COLO668 (cell line): Measurements from ENCODE around the gene LMNTD2.

Source experiments
- DNase-seq: peaks from one replicate; lab custom pipeline; 2025; ENCODE audit not compliant: unreplicated experiment; lab: John Stamatoyannopoulos, UW

LMNTD2 gene, protein sequence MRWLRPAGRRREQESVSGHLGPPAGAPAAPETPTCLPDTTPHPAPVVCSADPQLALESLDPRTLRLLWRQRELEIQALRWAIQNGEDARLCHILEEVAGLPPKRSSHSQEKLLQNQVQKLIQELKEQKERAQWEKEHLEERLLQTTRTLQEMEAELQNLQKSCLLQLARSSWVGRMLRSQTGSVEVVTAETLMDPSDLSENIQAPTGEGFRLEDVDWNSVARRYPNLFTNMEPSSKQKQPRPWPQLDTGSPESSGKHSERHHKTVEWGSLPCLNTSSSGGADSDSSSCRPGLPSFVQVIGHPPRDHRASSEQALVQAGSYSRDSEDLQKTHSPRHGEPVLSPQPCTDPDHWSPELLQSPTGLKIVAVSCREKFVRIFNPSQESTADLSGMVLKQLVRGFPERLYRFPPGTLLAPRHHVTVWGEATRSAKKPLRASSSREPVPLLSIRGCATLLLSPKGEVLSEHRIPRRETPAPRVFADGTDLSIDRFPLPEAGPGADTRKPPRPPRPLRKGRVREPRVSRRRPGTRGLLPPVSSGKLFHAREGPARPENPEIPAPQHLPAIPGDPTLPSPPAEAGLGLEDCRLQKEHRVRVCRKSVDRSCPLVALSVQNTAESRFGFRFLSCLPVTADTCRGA

DNA sequence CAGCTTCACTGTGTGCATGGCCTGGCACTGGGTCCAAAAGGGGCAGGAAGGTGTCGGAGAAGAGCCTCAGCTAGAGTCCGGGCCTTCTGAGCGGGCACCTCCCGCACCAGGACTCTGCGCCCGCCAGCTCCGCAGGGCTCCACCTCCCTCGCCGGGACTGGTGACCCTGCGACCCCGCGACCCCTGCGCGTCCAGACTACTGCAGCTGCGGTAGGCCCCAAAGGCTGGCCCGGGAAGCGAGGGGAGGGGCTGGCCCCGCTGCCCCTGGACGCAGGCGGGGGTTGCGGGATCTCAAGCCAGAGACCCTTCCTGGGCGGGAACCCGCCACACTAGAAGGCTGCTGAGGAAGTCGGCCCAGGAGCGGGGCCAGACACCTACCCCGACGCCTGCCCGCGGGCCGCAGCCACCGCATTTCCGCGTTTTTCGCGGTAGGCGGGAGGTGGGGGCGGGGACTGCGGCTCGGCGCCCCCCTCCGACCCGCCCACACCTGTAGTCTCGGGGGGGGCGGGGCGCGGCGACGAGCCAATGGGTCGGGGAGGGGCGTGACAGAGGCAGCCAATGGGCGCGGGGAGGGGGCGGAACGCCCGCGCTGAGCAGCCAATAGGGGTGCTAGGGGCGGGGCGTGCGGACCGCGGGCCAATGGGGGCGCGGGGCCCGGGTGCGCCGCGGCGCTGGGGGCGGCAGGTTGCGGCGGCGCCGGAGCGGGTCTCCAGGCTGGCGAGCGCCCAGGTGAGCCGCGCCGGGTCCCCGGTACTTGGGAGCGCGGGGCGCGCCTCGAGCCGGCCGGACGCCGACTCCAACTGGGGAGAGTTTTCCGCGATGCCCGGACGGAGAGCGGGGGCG lies at the start of gene LMNTD2, which contains the start of gene RASSF7:
LMNTD2 (minus strand) TSS at position 434 of the 843 bp plus-strand sequence; CDS start at position 412, 22 bp downstream.
RASSF7 (plus strand) TSS at position 666 of the 843 bp plus-strand sequence. CDS start 799 bp downstream, outside the sequence.
- peak; percentile 87 for DNase-seq

DNA sequence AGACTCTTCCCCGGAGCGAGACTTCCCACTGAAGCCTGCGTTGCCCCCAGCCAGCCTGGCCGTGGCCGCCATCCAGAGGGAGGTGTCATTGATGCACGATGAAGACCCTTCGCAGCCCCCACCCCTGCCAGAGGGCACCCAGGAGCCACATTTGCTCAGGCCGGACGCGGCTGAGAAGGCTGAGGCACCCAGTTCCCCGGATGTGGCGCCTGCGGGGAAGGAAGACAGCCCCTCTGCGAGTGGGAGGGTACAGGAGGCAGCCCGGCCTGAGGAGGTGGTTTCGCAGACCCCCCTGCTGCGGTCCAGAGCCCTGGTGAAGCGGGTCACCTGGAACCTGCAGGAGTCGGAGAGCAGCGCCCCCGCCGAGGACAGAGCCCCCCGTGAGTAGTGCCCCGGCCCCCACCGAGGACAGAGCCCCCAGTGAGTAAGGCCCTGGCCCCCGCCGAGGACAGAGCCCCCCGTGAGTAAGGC lies 48.8 kb upstream of the LMNTD2 start:
- no peak for DNase-seq

GRCh38 chr11:608791-609251 lies 48.3 kb upstream of the LMNTD2 start:
- no peak for DNase-seq

DNA sequence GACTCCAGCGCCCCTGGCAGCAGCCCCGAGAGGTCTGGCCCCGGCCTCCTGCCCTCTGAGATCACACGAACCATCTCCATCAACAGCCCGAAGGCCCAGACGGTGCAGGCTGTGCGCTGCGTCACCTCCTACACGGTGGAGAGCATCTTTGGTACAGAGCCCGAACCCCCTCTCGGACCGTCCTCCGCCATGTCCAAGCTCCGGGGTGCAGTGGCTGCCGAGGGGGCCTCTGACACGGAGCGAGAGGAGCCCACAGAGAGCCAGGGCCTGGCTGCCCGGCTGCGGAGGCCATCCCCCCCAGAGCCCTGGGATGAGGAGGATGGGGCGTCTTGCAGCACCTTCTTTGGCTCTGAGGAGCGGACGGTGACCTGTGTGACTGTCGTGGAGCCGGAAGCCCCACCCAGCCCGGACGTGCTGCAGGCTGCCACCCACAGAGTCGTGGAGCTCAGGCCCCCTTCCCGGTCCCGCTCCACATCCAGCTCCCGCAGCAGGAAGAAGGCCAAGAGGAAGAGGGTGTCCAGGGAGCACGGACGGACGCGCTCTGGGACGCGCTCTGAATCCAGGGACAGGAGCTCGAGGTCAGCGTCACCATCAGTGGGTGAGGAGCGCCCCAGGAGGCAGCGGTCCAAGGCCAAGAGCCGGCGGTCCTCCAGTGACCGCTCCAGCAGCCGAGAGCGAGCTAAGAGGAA lies 47.6 kb upstream of the LMNTD2 start:
- no peak for DNase-seq

DNA sequence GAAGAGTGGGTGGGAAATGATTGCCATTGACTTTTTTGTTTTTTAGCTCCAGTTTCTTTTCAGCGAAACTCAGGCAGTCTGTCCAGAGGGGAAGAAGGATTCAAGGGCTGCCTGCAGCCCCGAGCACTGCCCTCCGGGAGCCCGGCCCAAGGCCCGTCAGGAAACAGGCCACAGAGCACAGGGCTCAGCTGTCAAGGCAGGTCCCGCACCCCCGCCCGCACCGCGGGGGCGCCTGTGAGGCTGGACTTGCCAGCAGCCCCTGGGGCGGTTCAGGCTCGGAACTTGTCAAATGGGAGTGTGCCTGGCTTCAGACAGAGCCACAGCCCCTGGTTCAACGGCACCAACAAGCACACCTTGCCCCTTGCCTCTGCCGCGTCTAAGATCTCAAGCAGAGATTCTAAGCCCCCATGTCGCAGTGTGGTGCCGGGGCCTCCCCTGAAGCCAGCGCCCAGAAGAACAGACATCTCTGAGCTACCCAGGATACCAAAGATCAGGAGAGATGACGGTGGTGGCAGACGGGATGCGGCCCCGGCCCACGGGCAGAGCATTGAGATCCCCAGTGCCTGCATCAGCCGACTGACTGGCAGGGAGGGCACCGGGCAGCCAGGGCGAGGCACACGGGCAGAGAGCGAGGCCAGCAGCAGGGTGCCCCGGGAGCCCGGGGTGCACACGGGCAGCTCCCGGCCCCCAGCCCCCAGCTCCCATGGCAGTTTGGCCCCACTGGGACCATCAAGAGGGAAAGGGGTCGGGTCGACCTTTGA lies 46.7 kb upstream of the LMNTD2 start:
- no peak for DNase-seq

- DNase-seq: no peak
These were observed 45.7 kb upstream of the LMNTD2 start for GRCh38 chr11:606245-606644.

GRCh38 chr11:605286-606129 lies 45.0 kb upstream of the LMNTD2 start:
- no peak for DNase-seq

DNA sequence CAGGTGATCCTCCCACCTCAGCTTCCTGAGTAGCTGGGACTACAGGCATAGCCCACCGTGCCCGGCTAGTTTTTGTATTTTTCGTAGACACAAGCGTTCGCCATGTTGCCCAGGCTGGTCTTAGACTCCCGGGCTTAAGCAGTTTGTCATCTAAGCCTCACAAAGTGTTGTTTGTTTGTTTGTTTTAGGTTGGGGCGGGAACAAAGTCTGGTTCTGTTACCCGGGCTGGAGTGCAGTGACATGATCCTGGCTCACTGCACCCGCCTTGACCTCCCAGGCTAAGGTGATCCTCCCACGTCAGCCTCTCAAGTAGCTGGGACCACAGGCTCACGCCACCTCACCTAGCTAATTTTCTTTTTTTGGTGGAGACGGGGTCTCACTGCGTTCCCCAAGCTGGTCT lies 42.6 kb upstream of the LMNTD2 start:
- no peak for DNase-seq

GRCh38 chr11:601573-602245 lies 41.2 kb upstream of the LMNTD2 start:
- DNase-seq: no peak

DNA sequence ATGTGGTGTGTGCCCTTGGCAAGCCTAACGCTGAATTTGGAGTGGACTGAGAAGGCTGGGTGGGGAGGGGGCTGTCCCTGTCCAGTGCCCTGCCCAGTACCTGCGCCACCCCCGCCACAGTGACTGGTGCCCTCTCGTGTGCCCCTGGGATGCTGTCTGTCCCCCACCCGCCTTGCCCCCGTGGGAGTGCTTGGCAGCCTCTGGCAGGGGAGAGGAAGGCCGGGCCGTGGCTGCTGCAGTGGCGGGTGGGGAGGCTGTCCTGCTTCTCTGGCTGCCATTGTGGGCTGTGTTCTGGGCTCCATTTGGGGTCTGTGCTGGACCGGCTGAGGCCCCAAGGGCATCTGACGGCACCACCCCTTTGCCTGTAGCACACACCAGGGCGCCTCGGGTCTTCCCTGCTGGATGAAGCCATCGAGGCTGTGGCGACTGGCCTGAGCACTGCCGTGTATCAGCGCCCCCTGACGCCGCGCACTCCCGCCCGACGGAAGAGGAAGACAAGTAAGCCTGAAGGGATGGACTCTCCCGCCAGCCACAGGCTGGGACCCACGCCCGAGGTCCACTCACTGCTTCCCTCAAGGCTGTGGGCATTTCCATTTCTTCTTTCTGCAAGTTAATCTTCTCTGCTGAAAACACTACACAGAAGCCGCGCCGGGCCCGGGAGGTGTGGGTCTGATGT lies 37.6 kb upstream of the LMNTD2 start:
- no peak for DNase-seq

GRCh38 chr11:597166-597725 lies 36.7 kb upstream of the LMNTD2 start:
- DNase-seq: no peak

DNA sequence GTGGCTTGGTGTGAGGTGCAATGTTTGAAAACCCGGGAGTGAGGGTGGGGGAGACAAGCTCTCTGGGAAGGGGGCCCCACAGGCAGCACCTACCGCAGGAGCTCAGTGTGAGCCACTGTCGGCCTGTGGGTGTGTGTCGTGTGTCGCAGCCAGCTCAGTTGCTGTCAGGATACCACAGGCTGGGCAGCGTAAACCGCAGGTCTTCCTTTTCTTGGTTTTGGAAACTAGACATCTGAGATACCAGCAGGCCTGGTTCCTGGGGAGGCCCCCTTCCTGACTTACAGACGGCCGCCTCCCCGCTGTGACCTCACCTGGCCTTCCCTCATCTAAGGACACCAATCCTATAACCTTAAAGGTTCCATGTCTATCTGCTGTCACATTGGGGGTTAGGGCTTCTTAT lies 35.8 kb upstream of the LMNTD2 start:
- DNase-seq: no peak

GRCh38 chr11:595400-595799 lies 34.9 kb upstream of the LMNTD2 start:
- DNase-seq: no peak

GRCh38 chr11:593347-593746 lies 32.8 kb upstream of the LMNTD2 start:
- no peak for DNase-seq

DNA sequence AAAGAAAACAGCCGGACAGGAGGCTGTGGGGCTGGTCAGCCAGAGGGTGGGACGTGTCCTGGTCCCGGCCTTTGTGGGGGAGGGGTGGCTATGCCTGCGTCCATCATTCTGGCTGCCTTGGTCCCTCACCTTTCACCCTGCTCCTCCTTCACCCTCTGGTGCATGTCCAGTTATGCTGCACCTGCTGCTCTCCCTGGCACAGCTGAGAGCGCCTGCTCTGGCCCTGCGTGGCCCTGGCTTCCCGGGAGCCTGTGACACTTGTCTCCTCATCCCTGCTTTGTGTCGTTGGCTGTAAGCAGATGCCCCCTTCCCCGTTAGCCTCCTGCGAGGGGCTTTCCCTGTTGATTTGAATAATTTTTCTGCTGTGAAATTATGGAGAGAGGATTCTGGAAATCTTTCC lies 32.4 kb upstream of the LMNTD2 start:
- DNase-seq: no peak

GRCh38 chr11:592501-592900 lies 32.0 kb upstream of the LMNTD2 start:
- no peak for DNase-seq

GRCh38 chr11:590997-591396 lies 30.5 kb upstream of the LMNTD2 start:
- no peak for DNase-seq

GRCh38 chr11:589798-590197 lies 29.3 kb upstream of the LMNTD2 start:
- no peak for DNase-seq
